ENCODE measurements around the gene CCDC185.
A peak's percentile ranks its signal among the peaks of the same experiment; 100 is the strongest.

The CCDC185 gene

GRCh38 chr1:223423641-223424233, 30.5 kb downstream of the CCDC185 start:
- H3K4me3 ChIP-seq (ENCODE audit: control insufficient read depth, low read depth, low read length), result no peak overlapping the region
- TF ChIP-seq CTCF (IDR thresholded peaks at IDR 0.05; ENCODE audit: control insufficient read depth, insufficient read depth, low read depth, low read length, missing control alignments), result no peak
- DNase-seq (ENCODE audit: low read depth), result peak; percentile 29

- no peak for DNase-seq (ENCODE audit: low read depth)
- no peak overlapping the region for H3K4me3 ChIP-seq (ENCODE audit: control insufficient read depth, low read depth, low read length)
- TF ChIP-seq CTCF (IDR thresholded peaks at IDR 0.05; ENCODE audit: control insufficient read depth, insufficient read depth, low read depth, low read length, missing control alignments), result no peak
Observed at GRCh38 chr1:223425550-223425949, 32.3 kb downstream of the CCDC185 start.

- no peak for DNase-seq (ENCODE audit: low read depth)
- no peak overlapping the region for H3K4me3 ChIP-seq (ENCODE audit: control insufficient read depth, low read depth, low read length)
- no peak for TF ChIP-seq CTCF (IDR thresholded peaks at IDR 0.05; ENCODE audit: control insufficient read depth, insufficient read depth, low read depth, low read length, missing control alignments)
Observed at GRCh38 chr1:223426936-223427335, 33.7 kb downstream of the CCDC185 start.

GRCh38 chr1:223429313-223429731, 36.1 kb downstream of the CCDC185 start:
- DNase-seq (ENCODE audit: low read depth), result peak; percentile 41
- TF ChIP-seq CTCF (IDR thresholded peaks at IDR 0.05; ENCODE audit: control insufficient read depth, insufficient read depth, low read depth, low read length, missing control alignments), result peak; percentile 8
- no peak overlapping the region for H3K4me3 ChIP-seq (ENCODE audit: control insufficient read depth, low read depth, low read length)

- H3K4me3 ChIP-seq (ENCODE audit: control insufficient read depth, low read depth, low read length), result no peak overlapping the region
- DNase-seq (ENCODE audit: low read depth), result no peak
- no peak for TF ChIP-seq CTCF (IDR thresholded peaks at IDR 0.05; ENCODE audit: control insufficient read depth, insufficient read depth, low read depth, low read length, missing control alignments)
Observed at GRCh38 chr1:223429821-223430220, 36.6 kb downstream of the CCDC185 start.

GRCh38 chr1:223430236-223430635, 37.0 kb downstream of the CCDC185 start:
- no peak overlapping the region for H3K4me3 ChIP-seq (ENCODE audit: control insufficient read depth, low read depth, low read length)

More at GRCh38 chr1:223430236-223430635, 37.0 kb downstream of the CCDC185 start:
- DNase-seq (ENCODE audit: low read depth), result no peak
- no peak for TF ChIP-seq CTCF (IDR thresholded peaks at IDR 0.05; ENCODE audit: control insufficient read depth, insufficient read depth, low read depth, low read length, missing control alignments)
